ENCODE data around the gene SLIT3.

Gene SLIT3

DNA sequence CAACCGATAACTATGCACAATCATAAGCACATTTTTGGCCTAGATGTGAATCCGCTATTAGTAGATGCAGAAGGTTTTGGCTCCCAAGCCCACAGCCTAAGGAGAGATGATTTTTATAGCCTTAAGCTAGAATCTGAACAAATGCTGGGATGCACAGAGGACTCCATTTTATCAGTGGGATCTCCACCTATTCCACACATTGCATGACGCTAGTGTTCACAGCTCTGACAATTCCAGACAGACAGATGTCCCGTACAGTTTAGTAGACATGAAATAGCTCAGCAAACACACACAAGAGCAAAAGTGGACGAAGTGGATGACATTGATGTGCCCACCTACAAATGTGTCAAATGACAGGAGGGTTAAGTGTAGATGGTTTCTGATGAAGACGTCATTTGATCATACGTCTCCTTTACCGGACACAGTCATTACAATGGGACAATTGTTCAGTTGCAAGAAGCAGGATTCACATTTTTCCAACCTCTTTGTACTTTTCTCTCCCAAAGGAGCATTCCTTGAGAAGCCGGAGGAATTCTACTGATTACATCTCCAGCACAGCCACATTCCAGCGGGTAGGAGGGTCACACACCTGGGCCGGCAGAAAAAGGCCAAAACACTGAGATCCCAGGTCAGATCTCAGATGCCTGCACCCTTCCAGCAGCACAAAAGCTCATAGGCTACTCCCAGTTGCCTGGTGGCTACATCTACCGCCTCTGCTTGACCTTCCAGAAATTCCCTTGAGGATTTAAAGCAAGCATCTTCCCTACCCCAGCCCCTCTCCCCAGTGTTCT is 202.4 kb downstream of the SLIT3 start:
- no peak for DNase-seq

DNA sequence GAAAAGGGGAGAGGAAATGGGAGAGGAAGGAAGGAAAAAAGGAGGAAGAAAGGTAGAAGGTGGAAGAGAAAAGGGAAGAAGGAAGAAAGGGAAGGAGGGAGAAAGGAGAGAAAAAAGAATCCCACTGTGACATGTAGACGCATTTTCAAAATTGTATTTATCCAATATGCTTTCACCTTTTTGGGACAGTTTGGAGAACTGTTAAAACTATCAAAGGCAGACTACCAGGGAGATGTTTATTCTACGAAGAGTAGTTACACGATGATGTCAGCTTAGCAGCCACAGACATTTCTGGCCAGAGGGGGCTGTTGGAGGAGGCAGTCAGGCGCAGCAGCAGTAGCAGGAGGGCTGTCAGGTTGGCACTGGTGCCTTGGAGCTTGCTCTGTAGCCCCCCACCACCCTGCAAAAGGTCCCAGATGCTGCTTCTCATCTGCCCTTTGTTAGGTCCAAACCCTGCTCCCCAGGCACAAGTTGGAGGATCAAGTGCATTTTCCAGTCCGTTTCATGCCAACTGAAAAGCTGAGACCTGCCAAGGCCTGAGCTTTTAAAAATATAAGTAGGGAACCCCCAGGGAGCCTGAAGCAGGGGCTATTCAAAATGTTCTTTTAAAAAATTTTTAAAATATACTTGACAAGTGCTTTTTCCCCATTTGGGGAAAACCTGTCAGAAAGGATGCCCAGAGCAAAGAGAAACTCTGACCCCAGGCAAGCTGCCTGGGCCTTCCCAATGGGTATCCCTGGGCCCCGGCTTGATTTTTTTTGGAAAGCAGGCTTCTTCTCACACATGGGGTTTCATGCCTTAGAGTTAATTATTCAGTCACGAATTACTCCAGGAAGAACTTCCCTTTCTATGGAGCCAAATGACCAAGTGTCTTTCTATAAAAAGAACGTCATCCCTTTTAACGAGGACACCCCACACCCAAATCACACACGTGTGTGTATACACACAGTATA is 203.3 kb downstream of the SLIT3 start:
- no peak for DNase-seq

DNA sequence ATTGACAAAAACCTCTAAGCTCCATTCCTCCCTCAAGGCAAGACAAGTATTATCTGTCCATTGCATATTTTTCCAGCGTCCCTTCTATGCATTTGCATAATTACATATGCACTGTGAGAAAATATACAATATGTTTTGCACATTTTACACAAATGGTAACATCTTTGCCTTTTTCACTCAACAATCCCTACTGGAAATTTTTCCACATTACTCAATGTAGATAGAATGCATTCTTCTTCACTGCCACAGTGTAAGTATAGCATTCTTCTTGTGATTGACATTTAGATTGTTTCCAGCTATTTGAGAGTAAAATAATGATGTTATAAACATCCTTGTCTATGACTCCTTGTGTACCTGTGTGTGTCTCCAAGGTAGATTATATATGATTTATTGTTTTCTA is 205.0 kb downstream of the SLIT3 start:
- DNase-seq = no peak

- no peak for DNase-seq
Measured at GRCh38 chr5:169095410-169095960, 205.5 kb downstream of the SLIT3 start.

GRCh38 chr5:169094586-169095409 is 206.1 kb downstream of the SLIT3 start:
- no peak for DNase-seq

DNA sequence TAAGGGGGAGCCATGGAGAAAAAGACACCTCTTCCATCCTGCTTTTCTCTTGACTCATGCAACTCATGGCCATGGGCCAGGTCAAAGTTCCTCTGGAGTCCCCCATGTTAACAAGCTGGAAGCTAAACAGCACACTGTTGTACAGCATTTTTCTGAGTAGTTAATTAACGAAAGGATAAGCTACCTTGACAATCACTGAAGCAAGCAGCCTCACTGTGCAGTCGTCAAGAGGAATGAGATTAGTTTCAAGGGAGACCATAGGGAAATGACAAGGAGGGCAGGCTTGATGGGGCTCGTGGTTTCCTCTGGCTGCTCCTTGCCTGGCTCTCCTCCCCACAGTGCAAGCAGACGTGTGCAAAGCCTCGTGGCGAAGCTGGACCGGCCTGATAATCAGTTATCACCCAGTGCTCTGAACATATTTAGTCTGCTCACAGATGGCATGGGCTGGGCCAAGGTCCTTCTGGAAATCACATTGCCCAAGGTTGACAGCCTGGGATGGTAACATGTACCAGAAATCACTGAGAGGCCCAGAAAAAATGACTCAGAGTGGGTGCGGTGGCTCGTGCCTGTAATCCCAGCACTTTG is 209.5 kb downstream of the SLIT3 start:
- DNase-seq = no peak

DNA sequence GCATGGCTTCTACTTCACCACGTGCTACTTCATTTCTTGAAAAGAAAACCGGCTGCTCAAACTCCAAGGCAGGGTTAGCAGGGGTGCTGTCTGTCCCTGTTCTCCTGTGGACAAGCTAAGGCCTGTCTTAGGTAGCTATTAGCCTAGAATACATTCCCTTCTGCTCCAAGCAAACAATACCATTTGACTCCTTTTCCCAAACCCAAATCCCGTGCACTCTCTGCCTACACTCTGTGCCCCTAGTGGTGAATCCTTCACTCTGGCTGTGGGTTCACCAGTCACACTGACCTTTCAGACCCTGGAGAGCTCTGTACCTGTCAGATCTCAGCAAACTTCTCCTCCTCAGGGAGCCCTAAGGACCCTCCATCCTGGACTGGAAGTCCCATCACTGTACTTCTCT is 211.6 kb downstream of the SLIT3 start:
- no peak for DNase-seq

DNA sequence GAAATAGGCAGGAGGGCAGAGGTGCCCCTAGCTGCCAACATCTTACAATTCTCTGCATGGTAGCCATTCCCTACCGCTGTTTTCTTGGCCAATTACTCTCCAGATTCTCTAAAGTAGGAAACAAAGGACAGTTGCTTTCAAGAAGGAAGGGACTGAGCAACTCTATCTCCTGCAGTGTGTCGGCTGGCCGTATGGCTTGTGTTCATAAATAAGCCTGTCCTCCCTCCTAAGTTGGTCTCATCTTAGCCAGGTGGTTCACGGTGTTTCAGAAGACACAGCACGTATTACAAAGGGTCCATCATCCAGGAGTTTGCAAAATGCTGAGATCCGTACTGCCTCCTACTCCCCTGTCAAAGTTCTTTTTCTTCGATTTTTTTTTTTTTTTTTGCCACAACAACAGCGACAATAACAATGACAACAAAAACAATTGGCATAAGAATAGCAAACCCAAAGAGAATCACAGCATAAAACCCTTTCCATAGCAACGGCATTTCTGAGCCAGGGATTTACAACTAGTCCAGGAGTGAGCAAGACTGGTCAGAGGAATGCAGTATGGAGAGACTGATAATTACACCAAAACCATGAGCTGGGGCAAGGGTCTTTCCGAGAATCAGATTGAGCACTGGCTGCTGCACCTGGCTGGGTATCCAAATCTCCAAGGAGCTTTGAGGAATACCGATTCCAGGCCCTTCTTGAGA is 212.8 kb downstream of the SLIT3 start:
- no peak for DNase-seq

DNA sequence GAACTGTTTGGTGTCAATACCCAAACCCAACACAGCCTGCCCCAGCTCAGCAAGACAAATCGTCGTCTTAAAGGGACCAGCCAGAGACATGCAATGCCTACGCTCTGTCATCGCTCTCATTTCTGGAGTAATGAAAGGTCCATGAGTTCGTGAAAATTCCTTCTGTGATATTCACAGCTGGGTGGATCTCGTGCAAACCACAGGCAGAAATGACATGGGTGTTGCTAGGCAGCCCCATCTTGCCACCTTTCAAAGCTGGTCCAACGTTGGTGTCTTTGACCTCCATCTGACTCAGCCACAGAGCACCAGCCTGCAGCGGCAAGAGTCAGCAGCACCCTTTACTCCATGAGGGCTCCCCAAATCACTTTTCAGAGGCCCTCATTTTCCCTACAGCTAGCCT is 215.3 kb downstream of the SLIT3 start:
- no peak for DNase-seq

DNA sequence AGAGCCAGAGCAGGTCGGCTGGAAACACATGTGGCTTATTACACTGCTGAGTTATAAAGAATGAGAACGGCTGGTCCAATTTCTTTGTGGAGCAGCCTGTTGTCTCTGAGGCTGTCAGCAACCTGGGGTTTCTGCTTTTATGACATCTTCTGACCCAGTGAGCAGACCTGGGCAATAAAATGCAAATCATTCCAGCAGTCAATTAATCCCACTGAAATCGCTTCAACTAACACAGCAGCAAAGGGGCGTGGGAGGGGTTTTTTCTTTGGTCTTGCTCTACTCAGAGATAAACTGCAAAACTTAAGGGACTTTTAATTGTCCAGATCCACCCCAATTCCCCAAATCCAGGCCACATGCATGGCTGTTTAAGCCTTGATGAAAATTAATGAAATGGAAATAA is 215.7 kb downstream of the SLIT3 start:
- no peak for DNase-seq

GRCh38 chr5:169084775-169085174 is 216.2 kb downstream of the SLIT3 start:
- no peak for DNase-seq

- DNase-seq = no peak
Measured at GRCh38 chr5:169083394-169084018, 217.4 kb downstream of the SLIT3 start.

- no peak for DNase-seq
Measured at GRCh38 chr5:169081000-169081724, 219.8 kb downstream of the SLIT3 start.

DNA sequence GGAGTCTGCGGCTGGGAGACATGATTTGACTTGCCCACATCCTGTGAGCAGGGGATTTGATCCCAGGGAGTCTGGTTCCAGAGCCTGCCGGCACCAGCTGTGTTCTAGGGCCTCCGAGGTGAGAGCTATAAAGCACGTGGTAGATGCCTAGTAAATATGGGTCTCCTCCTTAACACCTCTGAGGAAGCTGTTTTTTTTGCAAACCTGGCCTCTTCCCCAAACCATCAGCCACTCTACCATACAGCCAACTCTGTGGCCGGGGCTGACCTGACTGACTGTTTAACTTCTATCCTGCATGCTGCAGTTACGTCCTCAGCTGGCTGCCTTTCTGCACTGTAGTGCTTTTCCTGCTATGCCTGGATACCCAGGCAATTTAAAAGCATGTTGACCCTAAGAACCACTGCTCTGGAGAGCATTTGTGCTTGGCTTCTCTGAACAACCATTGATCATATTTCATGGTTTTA is 220.5 kb downstream of the SLIT3 start:
- no peak for DNase-seq

GRCh38 chr5:169079697-169080096 is 221.2 kb downstream of the SLIT3 start:
- no peak for DNase-seq

- DNase-seq = no peak
Measured at GRCh38 chr5:169074839-169075238, 226.1 kb downstream of the SLIT3 start.

- no peak for DNase-seq
Measured at GRCh38 chr5:169072233-169072632, 228.7 kb downstream of the SLIT3 start.

GRCh38 chr5:169070413-169070812 is 230.5 kb downstream of the SLIT3 start:
- no peak for DNase-seq

GRCh38 chr5:169067751-169068173 is 233.2 kb downstream of the SLIT3 start:
- DNase-seq = no peak

- DNase-seq = no peak
Measured at GRCh38 chr5:169065400-169065799, 235.5 kb downstream of the SLIT3 start.

Measured in NCI-H774 (cell line).